ENCODE data around the gene DAZAP1.

The DAZAP1 gene

DNA sequence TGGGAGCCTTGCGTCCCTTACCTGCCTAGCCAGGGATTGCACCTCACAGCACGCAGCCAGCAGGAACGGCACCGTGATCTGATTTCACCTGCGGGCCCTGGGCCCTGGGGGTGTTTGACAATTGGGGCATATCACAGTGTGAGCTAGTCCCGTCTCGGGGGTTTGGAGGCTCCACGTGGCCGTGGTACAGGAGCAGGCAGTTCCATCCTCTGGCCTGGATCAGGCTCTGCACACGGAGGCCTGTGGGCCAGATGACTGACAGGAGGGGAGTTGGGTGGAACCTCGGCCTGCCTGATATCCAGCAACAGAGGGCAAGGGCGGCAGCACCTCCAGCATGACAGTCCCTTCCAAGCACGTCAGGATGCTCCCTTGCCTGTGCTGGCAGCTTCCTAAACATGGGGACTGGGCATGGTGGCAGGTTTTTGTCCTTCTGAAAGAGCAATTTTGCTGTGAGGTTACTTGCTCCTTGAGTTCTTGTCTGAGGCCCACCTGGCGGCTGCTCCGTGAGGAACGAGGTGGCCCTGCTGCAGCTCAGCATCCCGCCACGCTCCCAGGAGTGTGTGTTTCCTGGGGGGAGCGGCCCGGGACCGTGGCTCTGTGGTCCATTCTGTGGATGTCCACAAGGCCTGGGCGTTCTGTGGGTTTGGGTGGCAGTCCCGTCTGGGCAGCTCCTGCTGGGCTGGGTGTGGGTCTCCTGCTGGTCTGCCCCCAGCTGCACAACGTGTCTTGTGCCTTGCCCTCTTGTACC, 24.5 kb downstream of the DAZAP1 start:
- TF ChIP-seq, protein P1, sequence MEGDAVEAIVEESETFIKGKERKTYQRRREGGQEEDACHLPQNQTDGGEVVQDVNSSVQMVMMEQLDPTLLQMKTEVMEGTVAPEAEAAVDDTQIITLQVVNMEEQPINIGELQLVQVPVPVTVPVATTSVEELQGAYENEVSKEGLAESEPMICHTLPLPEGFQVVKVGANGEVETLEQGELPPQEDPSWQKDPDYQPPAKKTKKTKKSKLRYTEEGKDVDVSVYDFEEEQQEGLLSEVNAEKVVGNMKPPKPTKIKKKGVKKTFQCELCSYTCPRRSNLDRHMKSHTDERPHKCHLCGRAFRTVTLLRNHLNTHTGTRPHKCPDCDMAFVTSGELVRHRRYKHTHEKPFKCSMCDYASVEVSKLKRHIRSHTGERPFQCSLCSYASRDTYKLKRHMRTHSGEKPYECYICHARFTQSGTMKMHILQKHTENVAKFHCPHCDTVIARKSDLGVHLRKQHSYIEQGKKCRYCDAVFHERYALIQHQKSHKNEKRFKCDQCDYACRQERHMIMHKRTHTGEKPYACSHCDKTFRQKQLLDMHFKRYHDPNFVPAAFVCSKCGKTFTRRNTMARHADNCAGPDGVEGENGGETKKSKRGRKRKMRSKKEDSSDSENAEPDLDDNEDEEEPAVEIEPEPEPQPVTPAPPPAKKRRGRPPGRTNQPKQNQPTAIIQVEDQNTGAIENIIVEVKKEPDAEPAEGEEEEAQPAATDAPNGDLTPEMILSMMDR (IDR thresholded peaks at IDR 0.05; ENCODE audit: insufficient read depth, low read length, missing control alignments): no peak
- CTCF ChIA-PET: interaction anchor here (1.0 to 1.7 kb wide), 2 partner anchors 13 to 16 kb away, joined by 3 to 7 read pairs; no protein-coding TSS in a partner anchor
- DNase-seq (ENCODE audit: low read depth, low spot score): no peak
- H3K4me3 ChIP-seq (ENCODE audit: low read depth, low read length): no peak overlapping the region
- POLR2A ChIA-PET: no interaction called here

DNA sequence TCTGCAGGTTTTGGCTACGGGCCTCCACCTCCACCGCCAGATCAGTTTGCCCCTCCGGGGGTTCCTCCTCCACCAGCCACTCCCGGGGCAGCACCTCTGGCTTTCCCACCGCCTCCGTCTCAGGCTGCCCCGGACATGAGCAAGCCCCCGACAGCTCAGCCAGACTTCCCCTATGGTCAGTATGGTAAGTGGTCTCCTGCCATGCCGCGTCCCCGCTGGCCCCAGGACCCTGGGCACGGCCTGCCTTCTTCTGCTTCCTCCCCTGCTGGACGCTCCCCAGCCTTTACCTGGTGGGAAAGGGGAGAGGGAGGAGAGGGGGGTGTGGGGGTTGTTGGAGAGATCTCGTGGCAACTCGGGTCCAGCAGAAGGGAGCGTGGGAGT, 25.1 kb downstream of the DAZAP1 start:
- DNase-seq (ENCODE audit: low read depth, low spot score): no peak
- ChIA-PET CTCF (interaction anchor here (1.0 to 1.7 kb wide), 4 partner anchors 8 to 16 kb away, joined by 3 to 7 read pairs (median 4); no protein-coding TSS in a partner anchor), POLR2A (no interaction called here)
- TF ChIP-seq, protein P1 (IDR thresholded peaks at IDR 0.05; ENCODE audit: insufficient read depth, low read length, missing control alignments): no peak
- H3K4me3 ChIP-seq (ENCODE audit: low read depth, low read length): no peak overlapping the region

DNA sequence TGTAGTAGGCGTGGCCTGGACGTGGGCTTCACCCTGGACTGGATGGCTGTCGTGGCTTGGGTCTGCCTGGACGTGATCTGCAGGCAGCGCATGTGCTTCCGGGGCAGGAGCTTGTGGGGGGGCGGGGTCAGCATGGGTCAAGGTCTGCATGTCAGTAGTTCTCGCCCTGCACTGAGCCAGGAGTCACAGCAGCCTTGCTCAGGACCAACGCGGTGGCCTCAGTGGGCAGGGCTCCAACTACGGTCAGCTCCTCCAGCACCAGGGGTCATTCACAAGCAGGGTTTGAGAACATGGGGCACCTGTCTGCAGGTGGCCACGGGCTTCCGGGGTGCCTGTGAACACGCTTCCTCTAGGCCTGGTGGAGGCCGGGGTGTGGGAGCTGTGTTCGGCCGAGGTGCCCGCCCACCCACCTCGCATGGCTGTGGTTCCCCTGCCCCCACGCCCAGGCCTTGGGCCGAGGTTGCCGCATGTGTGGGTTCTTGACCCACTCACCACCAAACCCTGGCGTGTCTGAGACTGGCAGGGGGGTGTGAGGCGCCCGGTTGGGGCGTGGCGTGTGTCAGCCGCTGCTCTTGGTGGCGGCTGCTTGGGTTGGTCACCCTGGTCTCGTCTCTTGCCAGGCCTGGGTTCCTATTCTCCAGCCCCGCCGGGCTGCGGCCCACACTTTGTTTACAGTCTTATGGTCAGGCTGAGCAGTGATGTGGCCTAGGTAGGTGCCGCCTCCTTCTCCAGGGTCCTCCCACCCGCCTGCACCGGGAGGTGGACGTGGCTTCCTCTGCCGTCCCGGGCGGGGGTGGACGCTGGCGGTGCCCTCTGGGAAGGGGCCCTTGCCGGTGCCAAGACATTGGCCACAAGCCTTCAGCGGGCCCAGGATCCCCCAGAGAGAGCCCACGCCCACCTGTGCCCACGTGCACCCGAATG, 26.0 kb downstream of the DAZAP1 start:
- TF ChIP-seq, protein P1 (IDR thresholded peaks at IDR 0.05; ENCODE audit: insufficient read depth, low read length, missing control alignments): no peak
- ChIA-PET CTCF (interaction anchor here (1.0 to 1.6 kb wide), 3 partner anchors 9 to 17 kb away, joined by 3 to 5 read pairs (median 4); no protein-coding TSS in a partner anchor), POLR2A (no interaction called here)
- no peak for DNase-seq (ENCODE audit: low read depth, low spot score)
- H3K4me3 ChIP-seq (ENCODE audit: low read depth, low read length): no peak overlapping the region

DNA sequence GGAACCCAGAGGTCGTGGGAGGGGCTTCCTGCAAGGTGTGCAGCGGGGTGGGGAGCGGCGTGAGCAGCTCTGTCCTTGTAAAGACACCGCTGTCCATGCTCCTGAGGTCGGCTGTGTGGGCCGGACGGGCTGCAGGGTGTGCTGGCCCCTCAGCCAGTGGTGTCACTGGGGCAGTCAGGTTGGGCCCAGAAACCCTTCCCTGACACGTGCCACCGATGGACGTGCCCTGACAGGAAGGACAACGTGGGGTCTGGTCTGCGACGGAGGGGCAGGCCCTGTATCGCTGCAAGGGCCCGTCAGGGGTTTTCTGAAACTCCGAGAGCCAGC, 26.6 kb downstream of the DAZAP1 start:
- no peak for DNase-seq (ENCODE audit: low read depth, low spot score)
- no peak overlapping the region for H3K4me3 ChIP-seq (ENCODE audit: low read depth, low read length)
- ChIA-PET POLR2A (no interaction called here), CTCF (interaction anchor here (0.8 to 1.6 kb wide), 2 partner anchors 11 to 80 kb away, joined by 3 to 5 read pairs; no protein-coding TSS in a partner anchor)
- TF ChIP-seq, protein P1 (IDR thresholded peaks at IDR 0.05; ENCODE audit: insufficient read depth, low read length, missing control alignments): no peak

DNA sequence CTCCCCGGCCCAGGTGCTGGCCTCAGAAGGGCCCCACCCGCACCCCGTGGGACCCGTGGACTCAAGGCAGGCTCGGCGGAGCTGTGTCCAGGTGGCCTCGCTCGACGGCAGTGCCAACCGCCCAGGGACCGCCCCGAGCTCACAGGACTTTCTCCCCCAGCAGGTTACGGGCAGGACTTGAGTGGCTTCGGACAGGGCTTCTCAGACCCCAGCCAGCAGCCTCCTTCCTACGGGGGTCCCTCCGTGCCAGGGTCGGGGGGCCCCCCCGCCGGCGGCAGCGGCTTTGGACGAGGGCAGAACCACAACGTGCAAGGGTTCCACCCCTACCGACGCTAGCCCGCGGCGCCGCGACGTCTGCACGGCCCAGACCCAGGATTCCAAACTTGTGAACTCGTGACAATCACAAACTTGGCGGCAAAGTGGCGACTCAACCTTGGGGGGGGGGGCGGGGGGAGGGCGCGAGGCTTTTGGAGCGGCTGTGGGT, 27.2 kb downstream of the DAZAP1 start:
- no peak overlapping the region for H3K4me3 ChIP-seq (ENCODE audit: low read depth, low read length)
- ChIA-PET POLR2A (no interaction called here), CTCF (interaction anchor here (0.8 to 1.3 kb wide), 3 partner anchors 9 to 80 kb away, joined by 3 read pairs; no protein-coding TSS in a partner anchor)
- TF ChIP-seq, protein P1 (IDR thresholded peaks at IDR 0.05; ENCODE audit: insufficient read depth, low read length, missing control alignments): no peak
- no peak for DNase-seq (ENCODE audit: low read depth, low spot score)
